GM10248 (cell line): ENCODE data around the gene MYD88.

Source experiments
- CTCF ChIA-PET: fragments of 300-600 bp; sonication (Branson Sonifier 250); formaldehyde crosslinking; extraction: SDS; loops from one replicate; lab custom pipeline; 2021; ENCODE audit warnings: antibody characterized with exemption; lab: Yijun Ruan, JAX
- POLR2A ChIA-PET: fragments of 350-650 bp; sonication (Branson Sonifier 250); formaldehyde crosslinking; extraction: SDS; loops from one replicate; lab custom pipeline; 2020; ENCODE audit warnings: antibody characterized with exemption; lab: Yijun Ruan, JAX
- DNase-seq: peaks from one replicate; pipeline ENCODE4 v3.0.0; 2012; ENCODE audit errors: extremely low spot score
- TF ChIP-seq, protein P1 (sequence below): IDR thresholded peaks from 2 replicates; pipeline ENCODE4 v1.5.1; 2012; ENCODE audit warnings: mild to moderate bottlenecking, low read depth; ENCODE audit errors: extremely low read depth, missing control alignments, control extremely low read depth

MYD88 gene

DNA sequence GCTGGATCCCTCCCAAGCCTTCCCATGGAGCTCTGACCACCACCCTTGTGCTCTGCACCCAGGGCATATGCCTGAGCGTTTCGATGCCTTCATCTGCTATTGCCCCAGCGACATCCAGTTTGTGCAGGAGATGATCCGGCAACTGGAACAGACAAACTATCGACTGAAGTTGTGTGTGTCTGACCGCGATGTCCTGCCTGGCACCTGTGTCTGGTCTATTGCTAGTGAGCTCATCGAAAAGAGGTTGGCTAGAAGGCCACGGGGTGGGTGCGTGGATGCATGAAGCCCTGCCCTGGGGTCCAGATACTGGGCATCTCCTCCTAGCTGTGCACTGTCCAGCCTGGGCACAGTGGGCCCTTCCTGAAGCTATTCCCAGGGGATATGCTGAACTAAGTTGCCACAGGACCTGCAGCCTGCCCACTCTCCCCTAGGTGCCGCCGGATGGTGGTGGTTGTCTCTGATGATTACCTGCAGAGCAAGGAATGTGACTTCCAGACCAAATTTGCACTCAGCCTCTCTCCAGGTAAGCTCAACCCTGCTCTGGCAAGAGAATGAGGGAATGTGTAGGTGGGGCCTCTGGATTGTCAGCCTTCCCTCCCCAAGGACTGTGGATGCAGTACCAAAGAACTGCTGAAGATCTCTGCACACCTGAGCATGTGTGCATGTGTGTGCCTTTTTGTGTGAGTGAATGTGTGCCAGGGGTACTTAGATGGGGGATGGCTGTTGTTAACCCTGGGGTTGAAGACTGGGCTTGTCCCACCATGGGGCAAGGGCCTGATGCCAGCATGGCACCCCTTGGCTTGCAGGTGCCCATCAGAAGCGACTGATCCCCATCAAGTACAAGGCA, 2.1 kb downstream of the MYD88 start:
- CTCF ChIA-PET, result interaction anchor here (0.8 to 5.5 kb wide), 6 partner anchors 13 to 206 kb away, joined by 3 to 30 read pairs (median 6); partner anchors contain the start of genes OXSR1 and XYLB
- POLR2A ChIA-PET, result interaction anchor here (1.2 kb wide), 1 partner anchor 24 kb away, joined by 5 read pairs; the partner anchor contains the start of gene OXSR1
- no peak for DNase-seq
- TF ChIP-seq, protein P1, sequence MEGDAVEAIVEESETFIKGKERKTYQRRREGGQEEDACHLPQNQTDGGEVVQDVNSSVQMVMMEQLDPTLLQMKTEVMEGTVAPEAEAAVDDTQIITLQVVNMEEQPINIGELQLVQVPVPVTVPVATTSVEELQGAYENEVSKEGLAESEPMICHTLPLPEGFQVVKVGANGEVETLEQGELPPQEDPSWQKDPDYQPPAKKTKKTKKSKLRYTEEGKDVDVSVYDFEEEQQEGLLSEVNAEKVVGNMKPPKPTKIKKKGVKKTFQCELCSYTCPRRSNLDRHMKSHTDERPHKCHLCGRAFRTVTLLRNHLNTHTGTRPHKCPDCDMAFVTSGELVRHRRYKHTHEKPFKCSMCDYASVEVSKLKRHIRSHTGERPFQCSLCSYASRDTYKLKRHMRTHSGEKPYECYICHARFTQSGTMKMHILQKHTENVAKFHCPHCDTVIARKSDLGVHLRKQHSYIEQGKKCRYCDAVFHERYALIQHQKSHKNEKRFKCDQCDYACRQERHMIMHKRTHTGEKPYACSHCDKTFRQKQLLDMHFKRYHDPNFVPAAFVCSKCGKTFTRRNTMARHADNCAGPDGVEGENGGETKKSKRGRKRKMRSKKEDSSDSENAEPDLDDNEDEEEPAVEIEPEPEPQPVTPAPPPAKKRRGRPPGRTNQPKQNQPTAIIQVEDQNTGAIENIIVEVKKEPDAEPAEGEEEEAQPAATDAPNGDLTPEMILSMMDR, result no peak

- DNase-seq, result no peak
- ChIA-PET POLR2A (interaction anchor here (1.8 kb wide), 1 partner anchor 24 kb away, joined by 5 read pairs; the partner anchor contains the start of gene OXSR1), CTCF (interaction anchor here (1.0 to 5.5 kb wide), 5 partner anchors 10 to 205 kb away, joined by 3 to 30 read pairs (median 5); partner anchors contain the start of genes OXSR1 and XYLB)
- TF ChIP-seq, protein P1, result no peak
Measured at GRCh38 chr3:38141173-38141951, 2.9 kb downstream of the MYD88 start.

DNA sequence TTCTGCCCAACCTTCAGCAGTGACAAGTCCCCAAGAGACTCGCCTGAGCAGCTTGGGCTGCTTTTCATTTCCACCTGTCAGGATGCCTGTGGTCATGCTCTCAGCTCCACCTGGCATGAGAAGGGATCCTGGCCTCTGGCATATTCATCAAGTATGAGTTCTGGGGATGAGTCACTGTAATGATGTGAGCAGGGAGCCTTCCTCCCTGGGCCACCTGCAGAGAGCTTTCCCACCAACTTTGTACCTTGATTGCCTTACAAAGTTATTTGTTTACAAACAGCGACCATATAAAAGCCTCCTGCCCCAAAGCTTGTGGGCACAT, 3.5 kb downstream of the MYD88 start:
- POLR2A ChIA-PET, result interaction anchor here (1.8 kb wide), 1 partner anchor 23 kb away, joined by 5 read pairs; the partner anchor contains the start of gene OXSR1
- CTCF ChIA-PET, result interaction anchor here (1.0 to 5.5 kb wide), 6 partner anchors 11 to 338 kb away, joined by 3 to 30 read pairs (median 4); partner anchors contain the start of gene OXSR1
- TF ChIP-seq, protein P1, result no peak
- no peak for DNase-seq

- DNase-seq, result no peak
- CTCF ChIA-PET, result interaction anchor here (1.0 to 5.5 kb wide), 4 partner anchors 11 to 337 kb away, joined by 3 to 30 read pairs (median 9); partner anchors contain the start of gene OXSR1
- POLR2A ChIA-PET, result interaction anchor here (1.8 kb wide), 1 partner anchor 22 kb away, joined by 5 read pairs; the partner anchor contains the start of gene OXSR1
- TF ChIP-seq, protein P1, result no peak
Measured at GRCh38 chr3:38142959-38143358, 4.5 kb downstream of the MYD88 start.

DNA sequence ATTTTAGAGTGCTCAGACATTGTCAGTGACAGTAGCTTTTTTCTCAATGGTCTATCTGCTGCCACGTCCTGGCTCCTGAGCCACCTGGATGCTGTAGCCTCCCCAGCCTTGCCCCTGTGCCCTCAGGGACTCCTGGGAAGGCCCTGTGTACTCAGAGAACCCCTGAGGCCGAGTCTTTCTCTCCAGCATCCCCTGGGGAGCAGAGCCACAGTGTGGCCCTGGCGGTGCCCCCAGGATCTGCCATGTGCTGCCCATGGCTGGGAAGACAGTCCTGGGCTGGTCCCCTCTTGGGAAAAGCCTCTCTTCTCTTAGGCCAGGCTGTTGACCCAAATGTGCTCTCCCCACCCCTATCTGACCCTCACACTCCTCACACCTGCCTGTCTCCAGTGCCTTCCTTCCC, 5.0 kb downstream of the MYD88 start:
- DNase-seq, result no peak
- CTCF ChIA-PET, result interaction anchor here (1.5 to 5.5 kb wide), 3 partner anchors 10 to 21 kb away, joined by 4 to 30 read pairs (median 14); partner anchors contain the start of gene OXSR1
- POLR2A ChIA-PET, result no interaction called here
- TF ChIP-seq, protein P1, result no peak

GRCh38 chr3:38146504-38146903, 8.0 kb downstream of the MYD88 start:
- CTCF ChIA-PET, result no interaction called here
- DNase-seq, result no peak
- POLR2A ChIA-PET, result no interaction called here
- TF ChIP-seq, protein P1, result no peak
